Stimulated activated CD4-positive, alpha-beta T cell treated with anti-CD3 and anti-CD28 coated beads, Interleukin-15, amount 100 ng/mL, for 24 hours (primary cell): Measurements from ENCODE around the gene ANAPC16.
"Not testable (repeated sequence)": the region's sequence is repeated elsewhere in the genome, so short reads cannot be mapped to it uniquely, and the experiment has no call there.

Experiments used
- DNase-seq: peaks from one replicate; pipeline ENCODE4 v3.0.0-alpha.2; 2020

ANAPC16 gene

DNA sequence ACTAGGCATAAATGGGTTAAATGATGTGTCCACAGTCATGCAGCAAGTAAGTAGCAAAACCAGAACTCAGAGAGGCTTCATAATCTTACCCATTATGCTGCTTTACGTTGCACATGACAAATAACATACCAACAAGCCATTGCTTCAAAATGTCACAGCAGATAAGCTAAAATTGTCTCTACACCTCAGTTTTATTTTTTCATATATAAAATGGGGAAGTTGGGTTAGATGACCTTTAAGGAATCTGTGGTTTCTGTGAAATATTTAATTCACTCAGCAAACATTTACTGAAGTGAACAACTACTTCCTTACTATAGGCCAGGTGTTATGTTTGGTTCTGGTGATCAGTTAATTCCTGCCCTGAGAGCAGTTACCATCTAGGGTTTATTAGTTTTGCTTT is 2.5 kb downstream of the ANAPC16 start:
- DNase-seq = no peak

GRCh38 chr10:72218726-72219125 is 2.9 kb downstream of the ANAPC16 start:
- DNase-seq = no peak

- DNase-seq = no peak
Observed at GRCh38 chr10:72219235-72219814, 3.5 kb downstream of the ANAPC16 start.

GRCh38 chr10:72220637-72221036 is 4.8 kb downstream of the ANAPC16 start:
- DNase-seq = no peak

DNA sequence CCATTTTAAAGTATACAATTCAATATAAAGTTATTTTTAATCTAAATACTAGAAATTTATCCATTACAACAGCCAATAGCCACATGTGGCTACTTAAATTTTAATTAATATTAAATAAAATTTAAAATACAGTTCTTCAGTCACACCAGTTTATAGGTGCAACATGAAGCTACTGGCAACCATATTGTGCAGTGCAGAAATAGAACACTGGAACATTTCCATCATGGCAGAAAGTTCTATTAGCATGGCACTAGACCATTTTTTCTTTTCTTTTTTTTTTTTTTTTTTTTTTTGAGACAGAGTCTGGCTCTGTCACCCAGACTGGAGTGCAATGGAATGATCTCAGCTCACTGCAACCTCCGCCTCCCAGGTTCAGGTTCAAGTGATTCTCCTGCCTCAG is 5.5 kb downstream of the ANAPC16 start:
- DNase-seq = no peak

DNA sequence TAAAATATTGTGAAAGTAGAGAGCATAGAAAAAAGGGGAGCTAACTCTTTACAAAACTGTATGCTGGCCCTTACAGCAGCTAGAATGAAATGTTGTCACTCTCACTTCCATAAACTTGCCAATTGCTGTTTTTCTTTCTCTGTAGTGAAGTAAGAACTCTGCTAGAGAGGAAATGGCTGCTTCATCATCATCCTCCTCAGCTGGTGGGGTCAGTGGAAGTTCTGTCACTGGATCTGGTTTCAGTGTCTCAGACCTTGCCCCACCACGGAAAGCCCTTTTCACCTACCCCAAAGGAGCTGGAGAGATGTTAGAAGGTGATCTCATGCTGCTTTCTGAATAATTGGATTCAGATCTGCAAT is 7.9 kb downstream of the ANAPC16 start:
- peak; percentile 30 for DNase-seq

DNA sequence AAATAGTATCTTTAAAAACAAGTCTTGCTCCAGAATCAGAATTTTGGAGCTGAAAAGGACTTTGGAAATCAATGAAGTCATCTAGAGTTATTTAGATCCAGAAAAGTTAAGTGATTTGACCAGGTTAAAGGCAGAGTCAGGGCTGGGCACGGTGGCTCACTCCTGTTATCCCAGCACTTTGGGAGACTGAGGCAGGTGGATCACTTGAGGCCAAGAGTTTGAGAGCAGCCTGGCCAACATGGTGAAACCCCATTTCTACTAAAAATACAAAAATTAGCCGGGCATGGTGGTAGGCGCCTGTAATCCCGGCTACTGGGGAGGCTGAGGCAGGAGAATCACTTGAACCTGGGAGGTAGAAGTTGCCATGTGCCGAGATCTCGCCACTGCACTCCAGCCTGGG is 8.4 kb downstream of the ANAPC16 start:
- DNase-seq = not testable (repeated sequence)

- no peak for DNase-seq
Observed at GRCh38 chr10:72226418-72227027, 10.7 kb downstream of the ANAPC16 start.

- no peak for DNase-seq
Observed at GRCh38 chr10:72227826-72228225, 12.0 kb downstream of the ANAPC16 start.

DNA sequence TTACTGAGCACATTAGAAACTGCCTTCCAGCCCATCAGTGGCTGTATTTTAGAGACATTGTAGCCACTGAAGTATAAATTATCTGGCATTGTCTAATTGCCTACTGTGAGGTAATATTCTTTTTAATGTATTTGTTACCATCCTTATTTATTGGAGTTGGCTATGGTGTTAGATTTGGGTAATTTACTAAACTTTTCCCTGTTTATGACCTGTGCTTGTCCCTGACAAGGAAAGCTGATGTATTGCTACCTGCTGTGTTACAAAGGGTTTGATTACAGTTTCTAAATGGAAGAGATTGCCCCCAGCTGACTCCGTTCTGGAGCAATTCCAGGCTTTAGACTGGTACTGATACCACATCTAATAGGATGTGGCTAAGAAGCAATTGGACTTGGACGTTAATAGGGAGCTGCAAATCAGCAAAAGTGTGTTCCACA is 12.5 kb downstream of the ANAPC16 start:
- DNase-seq = no peak

DNA sequence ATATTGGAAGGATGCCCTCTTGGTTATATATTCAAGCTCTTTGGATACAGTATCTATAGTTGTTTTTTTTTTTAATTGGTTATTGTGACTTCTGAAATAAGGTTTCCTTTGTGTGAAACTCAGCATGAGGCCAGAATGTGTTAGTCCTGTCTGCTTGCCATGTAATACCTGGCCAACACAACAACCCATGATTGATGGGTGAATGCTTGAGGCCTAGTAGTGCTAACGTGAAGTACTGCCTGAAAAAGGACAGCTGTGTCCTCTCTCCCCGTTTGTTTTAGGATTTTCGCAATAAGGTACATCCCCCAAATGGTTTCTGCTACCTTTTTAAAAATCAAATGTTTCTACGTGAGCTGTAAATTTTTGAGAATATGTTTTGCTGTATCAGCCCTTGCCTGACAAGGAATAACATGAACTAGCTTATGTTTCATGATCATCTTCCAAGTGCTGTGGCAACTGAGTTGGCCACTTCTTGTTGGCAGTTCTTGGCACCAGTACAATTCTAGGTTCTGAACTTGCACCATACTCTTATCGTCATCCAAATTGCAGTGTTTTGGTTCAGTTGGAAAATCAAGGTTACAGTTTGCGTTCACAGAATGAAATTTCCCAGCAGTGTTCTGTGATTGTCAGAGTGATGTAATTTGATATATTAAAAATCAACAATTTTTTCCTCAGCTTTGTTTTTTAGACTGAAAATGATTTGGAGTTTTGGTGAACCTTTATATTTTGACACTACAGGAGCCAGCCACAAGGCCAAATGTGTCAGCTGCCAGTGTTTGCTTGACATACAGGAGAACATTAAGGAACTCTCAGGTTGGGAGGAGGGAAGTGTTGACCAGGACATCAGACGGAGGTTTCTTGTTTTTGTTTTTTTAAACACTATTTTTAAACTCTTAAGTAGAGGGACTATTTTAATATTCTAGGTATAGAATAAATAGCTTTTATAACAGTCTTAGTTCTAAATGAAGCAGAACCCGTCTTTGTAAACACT is 13.7 kb downstream of the ANAPC16 start:
- DNase-seq = no peak

- DNase-seq = no peak
Observed at GRCh38 chr10:72233621-72234020, 17.8 kb downstream of the ANAPC16 start.

DNA sequence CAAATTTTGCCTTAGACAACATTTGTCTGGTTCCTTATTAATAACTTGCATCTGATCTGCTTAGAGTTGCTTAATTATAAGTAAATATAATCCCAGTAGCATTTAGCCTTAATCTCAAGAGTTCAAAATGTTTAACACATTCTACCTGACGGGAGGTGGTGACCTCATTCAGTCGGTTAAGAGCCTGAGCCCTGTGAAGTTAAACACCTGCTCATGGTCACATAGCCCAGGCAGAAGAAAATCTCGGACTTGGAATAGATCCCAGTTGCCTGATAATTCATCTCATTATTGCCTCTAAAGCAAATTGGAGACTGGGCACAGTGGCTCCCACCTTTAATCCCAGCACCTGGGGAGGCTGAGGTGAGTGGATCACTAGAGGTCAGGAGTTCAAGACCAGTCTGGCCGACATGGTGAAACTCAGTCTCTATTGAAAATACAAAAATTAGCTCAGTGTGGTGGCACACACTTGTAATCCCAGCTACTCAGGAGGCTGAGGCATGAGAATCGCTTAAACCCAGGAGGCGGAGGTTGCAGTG is 18.8 kb downstream of the ANAPC16 start:
- no peak for DNase-seq

DNA sequence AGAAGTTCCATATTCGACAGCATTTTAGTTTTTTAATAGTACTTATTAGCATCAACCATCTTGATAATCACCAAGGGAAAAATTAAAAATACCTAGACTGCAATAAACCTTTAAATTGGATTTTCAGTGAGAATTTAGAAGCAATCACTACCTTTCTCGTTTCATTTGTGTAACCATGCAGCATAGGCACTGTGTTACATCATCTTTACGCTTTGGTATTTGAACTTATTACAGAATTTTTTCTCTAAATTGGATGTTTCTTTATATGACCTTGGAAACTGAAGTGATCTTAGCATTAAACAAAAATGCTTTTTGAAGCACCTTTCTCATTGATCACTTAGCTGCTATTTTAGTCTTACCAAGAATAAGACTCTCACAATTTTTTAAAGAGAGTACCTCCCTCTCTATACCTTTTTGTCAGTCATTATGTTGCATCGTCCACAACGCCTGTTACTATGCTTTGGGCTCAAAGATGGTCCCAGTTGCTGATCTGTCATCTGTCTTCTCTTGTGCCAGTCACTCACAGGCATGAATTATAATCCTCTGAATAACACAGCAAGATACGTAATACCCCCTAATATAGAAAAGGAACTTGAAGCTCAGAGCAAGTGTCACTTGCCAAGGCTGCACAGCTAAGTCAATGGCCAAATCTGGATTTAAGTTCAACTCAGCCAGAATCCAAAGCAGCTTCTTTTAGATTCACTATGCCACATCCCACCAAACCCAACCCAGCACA is 19.9 kb downstream of the ANAPC16 start:
- no peak for DNase-seq

- no peak for DNase-seq
Observed at GRCh38 chr10:72238392-72239175, 22.8 kb downstream of the ANAPC16 start.

- DNase-seq = no peak
Observed at GRCh38 chr10:72239409-72239808, 23.6 kb downstream of the ANAPC16 start.

- no peak for DNase-seq
Observed at GRCh38 chr10:72240371-72240770, 24.6 kb downstream of the ANAPC16 start.

GRCh38 chr10:72241691-72242252 is 26.0 kb downstream of the ANAPC16 start:
- DNase-seq = no peak

DNA sequence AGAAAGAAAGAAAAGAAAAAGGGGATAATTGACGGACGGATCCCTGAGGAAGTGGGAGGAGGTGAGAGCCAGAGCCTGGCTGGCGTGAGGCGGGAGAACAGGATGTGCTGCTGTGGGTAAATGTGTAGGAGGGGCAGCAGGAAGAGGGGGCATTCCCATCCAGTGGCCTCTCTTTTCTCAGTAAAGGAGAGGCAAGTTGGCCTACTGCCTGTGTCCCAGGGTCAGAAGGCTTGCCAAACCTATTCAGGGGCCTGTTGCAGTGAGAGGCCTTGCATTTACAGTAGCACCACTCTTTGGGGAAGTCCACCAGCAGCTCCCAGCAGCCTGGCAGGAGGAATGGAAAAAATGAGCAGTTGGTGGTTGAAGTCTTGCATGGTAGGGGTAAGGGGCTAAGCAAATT is 26.9 kb downstream of the ANAPC16 start:
- peak; percentile 51 for DNase-seq

GRCh38 chr10:72243822-72244437 is 28.1 kb downstream of the ANAPC16 start:
- no peak for DNase-seq

DNA sequence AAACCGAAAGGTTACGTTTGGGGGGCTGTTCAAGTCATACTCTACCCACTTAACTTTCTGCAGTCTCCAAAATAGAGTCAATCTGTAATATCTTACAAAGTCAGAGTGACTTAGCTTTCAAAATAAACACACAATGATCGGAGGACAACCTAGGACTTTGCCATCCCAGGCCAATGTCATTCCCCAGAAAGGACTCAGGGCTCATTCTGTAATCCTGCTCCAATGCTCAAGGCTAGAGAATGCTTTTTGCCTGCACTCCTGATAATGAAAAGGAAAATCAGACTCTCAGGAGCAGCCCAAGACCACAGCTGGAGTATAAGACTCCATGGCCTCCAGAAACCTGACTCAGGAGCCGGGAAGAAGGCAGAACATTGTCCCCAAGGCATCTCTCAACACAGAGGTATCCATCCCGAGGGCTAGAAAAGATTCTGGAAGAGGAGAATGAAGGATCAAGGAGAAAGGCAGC is 28.8 kb downstream of the ANAPC16 start:
- no peak for DNase-seq
